ENCODE data around the gene SLC12A7. TPM values are rescaled to one million over a fixed set of nuclear protein-coding genes. Genes with fewer than 3 reads are reported as not detected.

Gene SLC12A7
- total and polyA plus RNA-seq, 9 of the 15 experiments (the other 6 are each of a cell fraction or from before 2014, with no cell fraction given): 0.01 to 3.1 (median 0.56) TPM

DNA sequence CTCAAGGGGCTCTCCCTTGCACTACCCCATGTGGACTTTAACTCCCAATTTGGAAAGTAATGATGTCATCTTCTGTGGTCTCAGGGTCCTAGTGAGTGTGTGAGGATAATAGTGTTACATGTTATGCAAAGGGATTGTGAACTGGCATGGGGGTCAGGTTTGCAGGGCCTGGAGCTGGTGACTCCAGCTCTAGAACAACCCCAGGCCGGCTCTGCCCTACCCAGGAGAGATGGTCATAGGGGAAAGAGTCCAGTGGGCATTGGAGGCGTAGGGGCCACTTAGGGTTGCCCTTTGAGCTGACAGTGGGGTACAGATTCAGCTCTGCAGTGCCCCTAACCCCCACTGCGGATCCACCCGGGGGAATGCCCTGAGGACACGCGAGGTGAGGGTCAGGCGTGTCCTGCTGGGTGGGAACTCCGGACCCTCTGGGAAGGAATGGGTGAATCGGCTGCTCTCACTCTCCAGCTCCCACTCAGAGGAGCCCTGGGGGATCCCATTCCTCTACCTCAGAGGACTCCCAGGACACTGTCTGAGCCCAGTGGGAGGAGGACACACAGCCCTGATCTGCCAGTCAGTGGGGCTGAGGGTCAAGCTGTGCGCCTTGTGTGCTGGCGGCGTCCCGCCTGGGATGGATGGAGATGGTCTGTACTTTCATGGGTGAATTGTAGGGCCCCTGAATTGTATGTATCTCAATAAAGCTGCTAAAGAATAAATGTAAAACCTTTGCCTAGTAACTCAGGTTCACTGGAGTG lies 105.8 kb downstream of the SLC12A7 start:
- peaks cover 0 to 49% of the 10 kb centered on the region in 2 experiments; a peak in 3 of 5 replicates for H3K4me1 ChIP-seq (replicated peaks in 1 of 2; ENCODE audit: control insufficient read depth in 2 of 2, insufficient read depth in 2 of 2, low read length in 2 of 2)
- H4K20me1 ChIP-seq (replicated peaks; ENCODE audit: control insufficient read depth, insufficient read depth, low read length): peaks cover 48% of the 10 kb centered on the region
- ChIA-PET POLR2A (interaction anchor here (0.6 to 3.1 kb wide), 4 partner anchors 14 to 922 kb away, joined by 3 to 10 read pairs (median 3); partner anchors contain the start of genes BRD9 and TRIP13), CTCF (ENCODE audit: low intra/inter-chr PET ratio) (no interaction called here)
- TF ChIP-seq KAT8 (IDR thresholded peaks at IDR 0.05; ENCODE audit: low read depth): no peak
- TF ChIP-seq, protein P1, sequence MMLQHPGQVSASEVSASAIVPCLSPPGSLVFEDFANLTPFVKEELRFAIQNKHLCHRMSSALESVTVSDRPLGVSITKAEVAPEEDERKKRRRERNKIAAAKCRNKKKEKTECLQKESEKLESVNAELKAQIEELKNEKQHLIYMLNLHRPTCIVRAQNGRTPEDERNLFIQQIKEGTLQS (IDR thresholded peaks at IDR 0.05): 0 out of 2 replicates have a peak, but pooled peaks have one; percentile 46
- TF ChIP-seq, protein P1 (CRISPR knock-in tag; conservative IDR thresholded peaks at IDR 0.05): no peak
- TF ChIP-seq ATF7 (IDR thresholded peaks at IDR 0.05): peak; percentile 22; the same call in 1 of the 2 replicates
- H3K9me1 ChIP-seq (ENCODE audit: control insufficient read depth, insufficient read depth, low read length): no peaks in the 10 kb centered on the region
- in situ Hi-C loops (cut with MboI): no loop called here
- no TSS peak for BruUV-seq (replicated peaks)
- no peaks in the 10 kb centered on the region for H3K79me2 ChIP-seq (ENCODE audit: control insufficient read depth, insufficient read depth, low read length)
- intact Hi-C loops (cut with micrococcal nuclease): no loop called here
- no peak for FAIRE-seq
- H3K4me3 ChIP-seq: no peak overlapping the region
- DNase-seq (ENCODE audit: extremely low read depth in 1 of 4, low spot score in 3 of 4): no peak
- no peaks in the 10 kb centered on the region for H3K36me3 ChIP-seq (ENCODE audit: control insufficient read depth, insufficient read depth, low read length)
- H3K9me3 ChIP-seq (replicated peaks; ENCODE audit: control insufficient read depth, insufficient read depth, low read depth, low read length): no peaks in the 10 kb centered on the region
- no peak overlapping the region for H3K9ac ChIP-seq (ENCODE audit: insufficient read depth in 1 of 2, low read depth in 2 of 2, low read length in 2 of 2)
- H3K27ac ChIP-seq (ENCODE audit: extremely low read depth, low read depth, low read length): no peak overlapping the region
- no peak for ATAC-seq
- peaks cover 44 to 81% of the 10 kb centered on the region in 2 experiments for H3K27me3 ChIP-seq (ENCODE audit: control insufficient read depth in 2 of 2, insufficient read depth in 2 of 2, low read length in 2 of 2)
- no peak overlapping the region for H3K4me2 ChIP-seq (ENCODE audit: insufficient read depth, low read length)
- H2AFZ ChIP-seq (ENCODE audit: low read depth, low read length): no peak overlapping the region
- 53% methylated on average over 13 of the region's 13 CpGs for whole genome bisulfite sequencing (ENCODE audit: insufficient coverage, low coverage, missing lambda C conversion rate)

Measured in K562 (cell line).